Right lobe of liver (tissue), 6 donors: ENCODE measurements around the gene SNX14. TPM values are rescaled to one million over a fixed set of nuclear protein-coding genes. Genes with fewer than 3 reads are reported as not detected.
"Not testable (repeated sequence)": the region's sequence is repeated elsewhere in the genome, so short reads cannot be mapped to it uniquely, and the experiment has no call there.

Source experiments
- ATAC-seq, 4 donors: fragments of 200-7000 bp; cut with Tn5 transposase; one replicate each; pipeline ENCODE4 v1.9.1; 2020; ENCODE audit warnings: mild to moderate bottlenecking in 4 of 4, moderate library complexity in 4 of 4
- DNase-seq, 3 donors: peaks; one replicate each; pipeline ENCODE4 v3.0.0-alpha.2; 2020
- H3K27ac ChIP-seq, 3 donors: fragments of 200-600 bp; one replicate each; pipeline ENCODE4 v1.8.0; 2022
- H3K27me3 ChIP-seq, 2 donors: fragments of 200-600 bp; one replicate each; pipeline ENCODE4 v1.8.0; 2022
- H3K36me3 ChIP-seq, 4 donors: fragments of 200-600 bp; sonication (generic) in 1 of 4; one replicate each; pipeline versions ENCODE4 v1.5.1 to v1.8.0; 2017 to 2022; ENCODE audit warnings: control low read depth in 1 of 4
- H3K4me1 ChIP-seq, 4 donors: fragments of 200-600 bp; sonication (generic) in 1 of 4; one replicate each; pipeline versions ENCODE4 v1.5.1 to v1.8.0; 2017 to 2022; ENCODE audit warnings: control low read depth in 1 of 4
- H3K4me3 ChIP-seq, 3 donors: fragments of 200-600 bp; one replicate each; pipeline ENCODE4 v1.8.0; 2022
- H3K9me3 ChIP-seq, 4 donors: fragments of 200-600 bp; sonication (generic) in 1 of 4; one replicate each; pipeline versions ENCODE4 v1.5.1 to v1.8.0; 2017 to 2022; ENCODE audit warnings: control low read depth in 1 of 4
- CTCF ChIP-seq, 4 donors: fragments of 200-600 bp in 3 of 4; fragments of 450-650 bp in 1 of 4; IDR thresholded peaks; one replicate each; pipeline versions ENCODE4 v1.5.1 to v1.8.0; 2016 to 2022; ENCODE audit warnings: antibody characterized with exemption in 4 of 4, mild to moderate bottlenecking in 2 of 4
- POLR2A ChIP-seq: fragments of 450-650 bp; IDR thresholded peaks from one replicate; pipeline ENCODE4 v1.6.1; 2017; ENCODE audit warnings: antibody characterized with exemption, mild to moderate bottlenecking
- WGBS: methylation state at CpG from one replicate; pipeline ENCODE4 v1.1.6; 2018; ENCODE audit warnings: low coverage, low lambda C conversion rate; ENCODE audit not compliant: insufficient coverage; ENCODE audit errors: missing lambda C conversion rate; 5-methylcytosine and 5-hydroxymethylcytosine counted together
- intact Hi-C, 2 donors: fragments of 100-400 bp; cut with DNase I; formaldehyde crosslinking; loops; one replicate each; pipeline versions ENCODE4 v1.11.2 to v1.14.1; 2022
- total RNA-seq, 6 experiments: library from RNA; depleted of rRNA in 2 of 6; stranded (reverse); fragments of >200 nt in 2 of 6; fragmentation: NEBNext Ultra II Directional in 3 of 6; extraction: Animal tissue kit (Norgen Biotek cat#: 25700) in 3 of 6; gene quantifications; one replicate each; pipeline versions ENCODE4 v1.1.0 to v1.2.4, GENCODE V29; 2016 to 2023
- donor health status: DM: no; HTN: yes; CAD: no.
- donor health status: DM: no; HTN: no; CAD: no.
- donor health status: DM: no; HTN: no; CAD: no.
- donor health status: DM: no; HTN: yes; CAD: no.
- donor health status: DM: no; HTN: yes; CAD: no.

SNX14 gene
- total RNA-seq, 6 experiments from 2014 or later, result 35.0 to 72.5 (median 51.9) TPM

GRCh38 chr6:85591207-85591606 lies 2.5 kb downstream of the SNX14 start:
- TF ChIP-seq CTCF (IDR thresholded peaks at IDR 0.05) (no peak), POLR2A (no peak)
- Histone ChIP-seq H3K27me3 (no peaks in the 10 kb centered on the region), H3K4me3 (no peak overlapping the region), H3K4me1 (peaks cover 0 to 21% (median 7%) of the 10 kb centered on the region in 4 donors), H3K27ac (no peak overlapping the region), H3K9me3 (no peaks in the 10 kb centered on the region), H3K36me3 (no peaks in the 10 kb centered on the region)
- ATAC-seq (no peak), DNase-seq (no peak)
- 100% methylated on average over 1 of the region's 1 CpG for WGBS
- intact Hi-C loops, result no loop called here

GRCh38 chr6:85585741-85586140 lies 7.9 kb downstream of the SNX14 start:
- no peak overlapping the region for H3K4me3 ChIP-seq
- H3K27me3 ChIP-seq, result no peaks in the 10 kb centered on the region
- H3K4me1 ChIP-seq, result peaks cover 0 to 8% (median 3%) of the 10 kb centered on the region in 4 donors
- ATAC-seq (peak in 1 of 4 donors; percentile 24), DNase-seq (no peak)
- no peak overlapping the region for H3K27ac ChIP-seq
- no peaks in the 10 kb centered on the region for H3K36me3 ChIP-seq
- intact Hi-C loops, result no loop called here
- H3K9me3 ChIP-seq, result no peaks in the 10 kb centered on the region
- 61% methylated on average over 2 of the region's 3 CpGs for WGBS
- TF ChIP-seq POLR2A, result no peak
- no peak for TF ChIP-seq CTCF (IDR thresholded peaks at IDR 0.05)

- DNase-seq, ATAC-seq, H3K9me3 ChIP-seq, H3K27ac ChIP-seq, H3K27me3 ChIP-seq, H3K36me3 ChIP-seq, intact Hi-C loops, H3K4me3 ChIP-seq: not testable (repeated sequence)
- WGBS, result 100% methylated on average over 4 of the region's 4 CpGs
- H3K4me1 ChIP-seq, result peaks cover 0 to 34% (median 6%) of the 10 kb centered on the region in 4 donors
Observed at GRCh38 chr6:85582832-85583231, 10.8 kb downstream of the SNX14 start.

- peaks cover 0 to 46% (median 6%) of the 10 kb centered on the region in 4 donors for H3K4me1 ChIP-seq
- H3K9me3 ChIP-seq, result no peaks in the 10 kb centered on the region
- H3K36me3 ChIP-seq, result no peaks in the 10 kb centered on the region
- H3K27ac ChIP-seq, result no peak overlapping the region
- no peak overlapping the region for H3K4me3 ChIP-seq
- H3K27me3 ChIP-seq, result no peaks in the 10 kb centered on the region
- TF ChIP-seq POLR2A (no peak), CTCF (IDR thresholded peaks at IDR 0.05) (no peak)
- intact Hi-C loops, result no loop called here
- no peak for ATAC-seq
- no peak for DNase-seq
Observed at GRCh38 chr6:85581572-85581971, 12.1 kb downstream of the SNX14 start.

- intact Hi-C loops, result no loop called here
- peaks cover 0 to 53% (median 6%) of the 10 kb centered on the region in 4 donors for H3K4me1 ChIP-seq
- peak; percentile 12 to 64 (median 39) for ATAC-seq
Observed at GRCh38 chr6:85580878-85581267, 12.8 kb downstream of the SNX14 start.

More at GRCh38 chr6:85580878-85581267, 12.8 kb downstream of the SNX14 start:
- H3K4me3 ChIP-seq, result no peak overlapping the region
- H3K27me3 ChIP-seq, result no peaks in the 10 kb centered on the region
- peak in 1 of 3 donors; percentile 33 for DNase-seq
- WGBS, result no CpG with 5 or more reads among the region's 1 CpG
- peak overlapping the region in 2 of 3 donors; percentile 54 to 61 for H3K27ac ChIP-seq
- no peaks in the 10 kb centered on the region for H3K9me3 ChIP-seq
- H3K36me3 ChIP-seq, result no peaks in the 10 kb centered on the region
- TF ChIP-seq POLR2A (no peak), CTCF (IDR thresholded peaks at IDR 0.05) (peak in 1 of 4 donors; percentile 13)
